CD4-positive, alpha-beta T cell treated with Interleukin-12 subunit alpha and Interleukin-12 subunit beta, for 1 hour (primary cell): ENCODE measurements around the gene MYH10.

Experiments
- DNase-seq: peaks from one replicate; pipeline ENCODE4 v3.0.0-alpha.2; 2020

Gene MYH10

DNA sequence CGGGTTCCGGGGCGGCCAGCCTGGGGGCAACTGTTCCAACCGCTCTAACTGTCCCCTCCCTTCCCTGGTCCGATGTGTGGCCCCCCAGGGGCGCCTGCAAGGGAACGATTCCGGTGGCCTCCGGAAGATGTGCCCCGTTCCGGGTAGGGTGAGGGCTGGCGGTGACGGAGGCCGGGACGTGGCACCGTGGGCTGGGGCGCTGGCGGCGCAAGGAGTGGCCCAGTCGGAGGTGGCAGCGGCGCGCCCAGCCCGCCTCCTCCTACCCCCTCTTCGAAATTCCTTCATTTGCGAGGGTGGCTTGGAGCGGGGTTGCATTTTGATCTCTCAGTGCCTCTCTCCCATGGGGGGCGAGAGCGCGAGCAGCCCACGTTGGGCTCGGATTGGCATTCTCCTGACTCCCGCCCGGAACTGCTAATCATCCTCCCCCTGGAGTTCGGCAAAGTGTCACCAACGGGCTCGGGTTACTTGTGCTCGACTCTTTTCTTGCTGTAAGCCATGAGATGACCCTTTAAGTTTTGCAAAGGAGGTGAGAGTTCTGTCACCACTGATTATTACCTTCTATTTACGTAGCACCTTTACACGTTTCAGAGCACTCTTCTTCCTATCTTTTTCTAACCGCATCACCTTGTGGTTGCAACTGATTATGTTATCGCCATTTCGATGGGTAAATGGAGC lies 194.2 kb downstream of the MYH10 start:
- peak; percentile 60 for DNase-seq

- peak; percentile 98 for DNase-seq
Measured at GRCh38 chr17:8435245-8436168, 195.0 kb downstream of the MYH10 start, which contains the start of gene NDEL1. NDEL1 (plus strand) TSS chr17:8435884; CDS start chr17:8444272, 8,388 bp downstream.

DNA sequence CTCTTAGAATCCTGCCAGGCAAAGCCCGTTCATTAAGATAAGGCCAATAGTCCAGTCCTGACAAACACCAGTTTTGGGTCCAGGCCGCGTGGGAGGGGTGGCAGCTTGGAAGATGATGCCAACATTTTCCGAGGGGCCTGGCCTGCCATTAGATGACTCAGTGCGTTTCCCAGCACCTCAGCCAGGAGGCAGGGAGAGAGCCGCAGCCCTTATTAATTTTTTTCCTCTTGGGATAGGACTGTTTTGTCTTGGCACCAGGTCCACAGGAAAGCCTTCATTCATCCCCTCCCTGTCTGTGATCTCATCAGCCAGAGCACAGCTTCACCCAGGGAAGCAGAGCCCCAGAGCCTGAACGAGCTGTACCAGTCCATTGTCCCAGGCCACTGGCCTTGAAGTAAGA lies 199.6 kb downstream of the MYH10 start:
- no peak for DNase-seq

GRCh38 chr17:8426802-8427201 lies 203.7 kb downstream of the MYH10 start:
- no peak for DNase-seq

GRCh38 chr17:8426094-8426720 lies 204.3 kb downstream of the MYH10 start:
- no peak for DNase-seq
